HG02884 (cell line): ENCODE data around the gene MX2.

Experiments
- ATAC-seq: cut with Tn5 transposase; IDR thresholded peaks from one replicate; pipeline ENCODE4 v1.9.1; 2021; ENCODE audit warnings: mild to moderate bottlenecking, moderate library complexity; ENCODE audit not compliant: unreplicated experiment

The MX2 gene

GRCh38 chr21:41363370-41364270 lies 1.8 kb downstream of the MX2 start:
- ATAC-seq = no peak

- no peak for ATAC-seq
Observed at GRCh38 chr21:41364308-41364707, 2.5 kb downstream of the MX2 start.

GRCh38 chr21:41365377-41366107 lies 3.7 kb downstream of the MX2 start:
- ATAC-seq = no peak

- no peak for ATAC-seq
Observed at GRCh38 chr21:41366522-41367151, 4.8 kb downstream of the MX2 start.

- ATAC-seq = peak; percentile 6
Observed at GRCh38 chr21:41367301-41367944, 5.6 kb downstream of the MX2 start.

GRCh38 chr21:41367945-41368734 lies 6.3 kb downstream of the MX2 start:
- peak; percentile 57 for ATAC-seq

- no peak for ATAC-seq
Observed at GRCh38 chr21:41368735-41369104, 6.9 kb downstream of the MX2 start.

GRCh38 chr21:41369105-41369919 lies 7.5 kb downstream of the MX2 start:
- ATAC-seq = no peak

GRCh38 chr21:41369920-41370839 lies 8.4 kb downstream of the MX2 start:
- no peak for ATAC-seq

- ATAC-seq = no peak
Observed at GRCh38 chr21:41370840-41371684, 9.2 kb downstream of the MX2 start.

GRCh38 chr21:41371685-41372030 lies 9.8 kb downstream of the MX2 start:
- no peak for ATAC-seq

- no peak for ATAC-seq
Observed at GRCh38 chr21:41373253-41373652, 11.4 kb downstream of the MX2 start.

- no peak for ATAC-seq
Observed at GRCh38 chr21:41373763-41374162, 11.9 kb downstream of the MX2 start.

- ATAC-seq = no peak
Observed at GRCh38 chr21:41374177-41374712, 12.4 kb downstream of the MX2 start.

- no peak for ATAC-seq
Observed at GRCh38 chr21:41374867-41375533, 13.2 kb downstream of the MX2 start.

- ATAC-seq = no peak
Observed at GRCh38 chr21:41375875-41376274, 14.0 kb downstream of the MX2 start.

GRCh38 chr21:41377715-41378114 lies 15.9 kb downstream of the MX2 start:
- no peak for ATAC-seq
